HG03175 (cell line): Measurements from ENCODE around the gene LAMC1.

Experiments
- ATAC-seq: cut with Tn5 transposase; IDR thresholded peaks from one replicate; pipeline ENCODE4 v1.9.1; 2021; ENCODE audit warnings: mild to moderate bottlenecking, moderate library complexity; ENCODE audit not compliant: unreplicated experiment

Gene LAMC1

GRCh38 chr1:183075861-183076260 lies 52.6 kb downstream of the LAMC1 start:
- no peak for ATAC-seq

- no peak for ATAC-seq
These were observed 53.9 kb downstream of the LAMC1 start for GRCh38 chr1:183077097-183077496.

GRCh38 chr1:183079712-183080388 lies 56.6 kb downstream of the LAMC1 start:
- no peak for ATAC-seq

- no peak for ATAC-seq
These were observed 57.2 kb downstream of the LAMC1 start for GRCh38 chr1:183080406-183080805.

- no peak for ATAC-seq
These were observed 58.3 kb downstream of the LAMC1 start for GRCh38 chr1:183081402-183082120.

GRCh38 chr1:183082650-183083049 lies 59.4 kb downstream of the LAMC1 start:
- ATAC-seq, result no peak

- ATAC-seq, result no peak
These were observed 63.8 kb downstream of the LAMC1 start for GRCh38 chr1:183087001-183087400.

GRCh38 chr1:183089025-183089639 lies 65.9 kb downstream of the LAMC1 start:
- ATAC-seq, result no peak

GRCh38 chr1:183090391-183091006 lies 67.3 kb downstream of the LAMC1 start:
- ATAC-seq, result no peak

- ATAC-seq, result no peak
These were observed 68.0 kb downstream of the LAMC1 start for GRCh38 chr1:183091181-183091580.

- no peak for ATAC-seq
These were observed 69.1 kb downstream of the LAMC1 start for GRCh38 chr1:183092350-183092749.

GRCh38 chr1:183093066-183093668 lies 69.9 kb downstream of the LAMC1 start:
- no peak for ATAC-seq

GRCh38 chr1:183093786-183094298 lies 70.6 kb downstream of the LAMC1 start:
- no peak for ATAC-seq

GRCh38 chr1:183094351-183094750 lies 71.1 kb downstream of the LAMC1 start:
- ATAC-seq, result no peak

- ATAC-seq, result no peak
These were observed 73.1 kb downstream of the LAMC1 start for GRCh38 chr1:183096351-183096750.

- no peak for ATAC-seq
These were observed 73.7 kb downstream of the LAMC1 start for GRCh38 chr1:183096894-183097293.

- ATAC-seq, result no peak
These were observed 74.3 kb downstream of the LAMC1 start for GRCh38 chr1:183097438-183098051.

- no peak for ATAC-seq
These were observed 75.1 kb downstream of the LAMC1 start for GRCh38 chr1:183098317-183098716.

GRCh38 chr1:183100361-183100974 lies 77.2 kb downstream of the LAMC1 start:
- ATAC-seq, result no peak

GRCh38 chr1:183101081-183101480 lies 77.9 kb downstream of the LAMC1 start:
- no peak for ATAC-seq
